Measurements from ENCODE around the gene XRCC6.
"Not testable (repeated sequence)": the region's sequence is repeated elsewhere in the genome, so short reads cannot be mapped to it uniquely, and the experiment has no call there.

Gene XRCC6

DNA sequence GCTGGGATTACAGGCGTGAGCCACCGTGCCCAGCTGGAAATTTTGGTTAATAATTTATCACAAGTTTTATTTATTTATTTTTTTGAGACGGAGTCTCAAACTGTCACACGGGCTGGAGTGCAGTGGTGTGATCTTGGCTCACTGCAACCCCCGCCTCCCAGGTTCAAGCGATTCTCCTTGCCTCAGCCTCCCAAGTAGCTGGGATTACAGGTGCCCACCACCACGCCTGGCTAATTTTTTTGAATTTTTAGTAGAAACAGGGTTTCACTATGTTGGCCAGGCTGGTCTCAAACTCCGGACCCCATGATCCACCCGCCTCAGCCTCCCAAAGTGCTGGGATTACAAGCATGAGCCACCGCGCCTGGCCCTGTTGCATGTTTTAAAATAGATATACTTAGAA, 65.8 kb downstream of the XRCC6 start:
- DNase-seq (ENCODE audit: low read depth), result not testable (repeated sequence)

DNA sequence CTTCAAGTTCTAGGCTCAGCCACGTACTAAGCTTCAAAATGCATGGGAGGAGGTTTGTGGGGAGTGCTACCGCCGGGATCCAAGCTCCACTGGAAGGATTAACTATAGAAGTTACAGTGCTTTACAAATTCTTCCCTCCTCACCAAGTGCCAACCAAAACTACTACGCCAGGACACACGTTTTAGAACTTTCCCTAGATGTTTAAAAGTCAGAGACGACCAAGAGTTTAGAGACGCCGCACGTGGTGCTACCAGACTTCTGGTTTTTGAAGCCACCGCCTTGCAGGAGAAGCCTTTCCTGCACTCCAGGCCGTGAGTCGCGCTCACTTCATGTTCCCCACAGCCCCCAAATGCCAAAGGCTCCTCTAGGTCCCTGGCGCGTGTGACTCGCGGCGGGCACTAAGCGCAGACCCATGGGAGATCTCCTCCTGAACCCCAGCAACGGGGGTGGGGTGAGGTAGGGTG, 66.8 kb downstream of the XRCC6 start:
- DNase-seq (ENCODE audit: low read depth), result no peak

DNA sequence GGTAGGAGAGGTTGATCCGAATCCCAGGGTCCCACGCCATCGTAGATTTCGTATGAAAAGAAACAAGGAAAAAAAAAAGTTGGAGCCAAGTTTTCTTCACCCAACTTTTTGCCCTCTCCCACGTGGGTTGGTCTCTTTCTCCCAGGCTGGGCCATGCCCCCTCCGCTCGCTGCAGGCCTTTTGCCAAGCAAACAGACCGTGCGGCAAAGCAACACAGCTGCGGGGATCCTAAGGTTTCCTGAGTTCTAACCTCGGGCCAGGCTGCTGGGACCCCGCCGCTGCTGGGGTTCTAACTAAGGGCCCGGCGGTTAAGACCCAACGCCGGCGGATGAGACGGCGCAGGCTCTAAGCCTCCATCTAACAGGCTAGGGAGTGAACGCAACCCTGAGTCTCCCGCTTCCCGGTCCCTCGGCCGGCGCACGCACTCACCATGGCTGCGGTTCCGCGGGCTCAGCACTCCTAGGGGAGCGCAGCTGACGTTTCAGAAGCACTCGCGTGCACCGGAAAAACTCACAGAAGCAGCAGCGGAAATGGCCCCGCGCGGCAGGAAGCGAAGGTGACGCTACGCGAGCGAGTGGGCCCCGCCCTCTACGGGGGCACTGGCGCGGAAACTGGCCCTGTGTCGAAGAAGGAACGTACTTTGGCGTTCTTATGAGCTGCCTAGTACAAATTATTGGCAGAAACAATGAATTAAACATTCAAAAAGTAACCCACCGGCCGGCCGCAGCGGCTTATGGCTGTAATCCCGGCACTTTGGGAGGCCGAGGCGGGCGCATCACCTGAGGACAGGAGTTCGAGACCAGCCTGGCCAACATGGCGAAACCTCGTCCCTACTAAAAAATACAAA, 67.5 kb downstream of the XRCC6 start, which contains the start of gene SNU13:
Gene SNU13, minus strand, starts transcription at position 503 of the 847 bp plus-strand sequence. Its CDS starts 71 bp downstream, at position 432.
- peak; percentile 91 for DNase-seq (ENCODE audit: low read depth)

DNA sequence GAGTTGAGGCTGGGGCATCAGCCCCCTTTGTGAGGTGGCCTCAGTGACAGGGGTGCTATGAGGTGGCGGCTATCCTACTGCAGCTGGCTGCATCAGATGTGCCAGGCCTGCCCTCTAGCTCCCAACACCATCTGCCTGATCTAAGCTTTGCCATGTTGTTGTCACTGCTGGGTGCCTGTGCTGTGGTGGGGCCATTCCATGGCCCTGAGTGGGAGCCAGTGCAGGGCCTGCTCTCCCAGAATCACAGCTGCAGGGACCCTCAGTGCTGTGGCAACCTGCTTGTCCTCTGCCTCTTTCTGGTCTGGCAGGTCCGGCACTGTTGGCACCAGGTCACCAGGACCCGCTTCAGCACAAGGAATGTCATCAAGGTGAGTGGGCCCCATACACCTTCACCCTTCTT, 69.4 kb downstream of the XRCC6 start:
- DNase-seq (ENCODE audit: low read depth), result no peak

DNA sequence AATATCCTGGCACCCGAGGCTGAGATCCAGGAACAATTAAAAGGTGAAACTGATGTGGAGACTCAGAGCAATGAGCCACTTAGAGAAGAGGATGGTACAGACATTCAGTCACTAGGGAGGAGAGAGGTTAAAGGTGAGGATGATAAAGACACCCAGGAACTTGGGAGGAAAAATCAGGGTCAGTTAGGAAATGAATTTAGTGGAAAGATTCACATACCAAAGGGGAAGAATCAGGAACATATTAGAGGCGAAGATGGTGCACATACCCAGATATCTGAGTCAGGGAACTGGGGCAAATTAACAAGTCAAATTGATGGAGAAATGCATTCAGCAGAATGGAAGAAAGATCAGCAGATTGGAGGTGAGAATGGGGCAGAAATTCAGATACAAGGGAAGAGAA, 74.1 kb downstream of the XRCC6 start:
- no peak for DNase-seq (ENCODE audit: low read depth)

DNA sequence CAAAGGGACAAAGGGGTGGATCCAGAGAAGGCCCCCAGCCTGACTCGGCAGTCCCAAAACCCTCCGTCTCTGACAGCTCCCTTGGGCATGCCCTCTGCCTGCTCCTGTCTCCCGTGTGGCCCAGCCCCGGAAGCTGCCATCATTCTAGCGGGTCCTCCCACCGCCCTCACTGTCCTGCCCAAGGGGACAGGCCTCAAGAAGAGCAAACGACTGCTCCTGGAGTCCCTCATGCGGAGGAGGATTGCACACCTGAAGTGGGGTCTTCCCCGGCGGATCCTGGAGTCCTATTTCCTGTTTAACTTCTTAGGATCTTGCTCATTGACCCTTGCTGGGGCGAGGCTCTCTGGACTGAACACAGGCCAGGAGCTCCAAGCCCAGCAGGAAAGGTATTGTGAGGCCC, 75.6 kb downstream of the XRCC6 start:
- no peak for DNase-seq (ENCODE audit: low read depth)

DNA sequence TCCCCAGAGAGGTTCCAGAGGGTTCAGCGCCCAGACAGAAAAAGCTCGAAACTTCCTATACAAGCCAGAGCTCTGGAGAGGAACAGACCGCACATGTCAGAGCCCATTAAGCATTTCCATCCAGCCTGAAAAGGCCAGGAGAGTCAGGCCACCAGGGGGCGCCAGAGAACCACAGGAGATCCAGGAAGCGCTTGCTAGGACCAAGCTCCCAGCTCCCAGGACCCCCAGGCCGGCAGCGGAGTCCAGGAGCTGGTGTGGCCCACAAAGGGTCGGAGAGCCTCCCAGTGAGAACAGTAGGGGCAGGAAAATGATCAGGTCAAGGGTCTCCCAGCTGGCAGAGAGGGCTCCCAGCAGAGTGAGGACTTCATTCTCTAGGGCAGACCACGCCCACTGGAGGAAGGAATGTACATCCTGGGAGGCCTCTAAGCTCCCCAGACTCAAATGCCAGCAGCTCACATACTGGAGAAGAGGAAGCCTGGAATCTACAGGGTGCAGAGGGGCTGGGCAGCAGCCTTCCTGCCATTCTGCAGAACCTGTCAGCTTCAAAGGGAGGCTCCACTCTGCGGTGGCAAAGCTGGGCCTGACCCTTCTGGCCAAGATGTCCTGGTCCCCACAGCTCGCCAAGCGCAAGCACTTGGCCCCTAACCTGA, 76.2 kb downstream of the XRCC6 start:
- DNase-seq (ENCODE audit: low read depth), result peak; percentile 86

DNA sequence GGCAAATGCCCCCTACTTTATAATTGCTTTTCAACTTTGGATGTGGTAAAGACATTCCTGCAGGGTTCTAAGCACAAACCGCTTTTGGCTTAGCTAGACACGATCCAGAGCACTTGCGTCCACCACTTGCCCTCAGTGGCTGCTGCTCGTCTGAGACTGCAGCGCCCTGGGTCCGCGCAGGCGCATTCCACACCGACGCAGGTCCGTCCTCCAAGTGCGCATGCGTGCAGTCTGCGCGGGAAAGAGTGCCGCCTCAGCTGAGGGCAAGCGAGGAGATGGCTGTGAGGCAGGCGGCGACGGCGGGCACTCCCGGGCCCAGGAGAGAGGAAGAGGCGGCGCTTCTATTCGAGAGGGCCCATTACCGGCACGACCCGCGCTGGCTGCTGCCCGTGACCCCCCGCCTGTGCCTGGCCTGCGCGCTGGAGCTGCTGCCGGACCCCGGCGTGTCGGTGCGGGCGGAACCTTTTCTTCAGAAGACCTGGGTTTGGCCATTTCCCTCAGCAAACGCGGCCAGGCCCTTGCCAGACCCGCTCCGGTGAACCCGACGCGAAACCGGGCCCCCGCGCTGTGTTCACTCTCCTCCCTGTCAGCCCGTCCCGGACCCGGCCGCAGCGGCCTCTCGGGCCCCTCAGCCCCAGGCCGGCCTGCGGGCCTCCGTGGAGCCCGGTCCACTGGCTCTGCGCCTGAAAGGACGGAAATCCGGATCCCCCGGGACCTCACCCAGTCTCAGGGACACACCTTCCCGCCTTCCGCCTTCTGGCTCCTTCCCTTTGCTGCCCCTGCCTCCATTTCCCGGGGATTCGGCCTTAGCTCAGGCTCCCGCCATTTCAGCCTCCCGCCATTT, 78.4 kb downstream of the XRCC6 start, which contains the start of gene MEI1:
Gene MEI1, plus strand, starts transcription at position 240 of the 844 bp plus-strand sequence. Its CDS starts 36 bp downstream, at position 276.
- peak; percentile 92 for DNase-seq (ENCODE audit: low read depth)

DNA sequence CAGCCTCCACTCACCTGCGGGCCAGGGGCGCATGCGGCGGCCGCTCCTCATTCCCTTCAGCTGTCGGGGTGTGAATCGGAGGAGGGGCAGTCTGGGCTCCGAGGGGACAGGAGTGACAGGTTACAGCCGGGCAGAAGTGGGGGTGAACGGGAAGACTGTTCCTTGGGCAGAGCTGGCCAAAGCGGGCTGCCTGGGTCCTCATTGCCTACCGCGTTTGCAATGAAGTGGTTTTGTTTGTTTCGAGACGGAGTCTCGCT, 78.9 kb downstream of the XRCC6 start:
- DNase-seq (ENCODE audit: low read depth), result no peak

DNA sequence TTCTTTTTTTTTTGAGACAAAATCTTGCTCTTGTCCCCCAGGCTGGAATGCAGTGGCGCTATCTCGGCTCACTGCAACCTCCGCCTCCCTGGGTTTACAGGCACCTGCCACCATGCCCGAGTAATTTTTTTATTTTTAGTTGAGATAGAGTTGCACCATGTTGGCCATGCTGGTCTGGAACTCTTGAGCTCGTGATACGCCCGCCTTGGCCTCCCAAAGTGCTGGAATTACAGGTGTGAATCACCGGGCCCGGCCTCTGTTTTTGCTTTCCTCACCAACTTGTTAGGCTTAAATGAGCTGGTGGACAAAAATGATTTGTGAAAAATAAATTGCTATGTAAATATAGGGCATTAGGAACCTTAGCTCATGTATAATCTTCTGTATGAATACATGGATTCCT, 81.7 kb downstream of the XRCC6 start:
- no peak for DNase-seq (ENCODE audit: low read depth)

DNA sequence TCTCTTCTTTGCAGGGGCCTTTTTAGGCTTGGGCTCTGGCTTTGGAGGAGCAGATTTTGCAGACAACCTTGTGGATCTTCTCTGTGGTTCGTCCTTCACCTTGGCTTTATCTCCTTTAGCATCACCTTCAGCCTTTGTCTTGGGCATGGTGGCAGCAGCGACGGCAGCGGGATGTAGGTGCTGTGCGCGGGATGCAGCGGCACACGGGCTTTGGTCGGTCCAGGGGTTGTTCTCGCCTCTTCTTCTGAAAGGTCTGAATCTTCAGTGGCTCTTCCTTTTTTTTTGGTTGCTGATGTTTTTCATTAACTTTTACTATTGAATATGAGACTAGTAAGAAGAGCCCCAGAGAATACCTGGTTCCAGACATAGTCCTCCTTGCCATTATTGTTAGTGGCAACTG, 88.2 kb downstream of the XRCC6 start:
- no peak for DNase-seq (ENCODE audit: low read depth)

DNA sequence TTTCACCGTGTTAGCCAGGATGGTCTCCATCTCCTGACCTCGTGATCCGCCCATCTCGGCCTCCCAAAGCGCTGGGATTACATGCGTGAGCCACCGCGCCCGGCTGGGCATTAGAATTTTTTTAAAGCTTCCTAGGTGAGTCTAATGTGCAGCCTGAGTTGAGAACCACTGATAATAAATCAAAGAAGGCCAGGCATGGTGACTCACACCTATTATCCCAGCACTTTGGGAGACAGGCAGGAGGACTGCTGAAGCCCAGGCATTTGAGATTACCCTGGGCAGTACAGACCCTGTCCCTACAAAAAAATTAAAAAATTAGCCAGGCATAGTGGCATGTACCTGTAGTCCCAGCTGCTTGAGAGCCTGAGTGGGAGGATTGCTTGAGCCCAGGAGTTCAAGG, 91.9 kb downstream of the XRCC6 start:
- DNase-seq (ENCODE audit: low read depth), result no peak

All from activated T-cell treated with anti-CD3 and anti-CD28 coated beads for 48 hours (primary cell).